ENCODE data around the gene ART3. TPM values are rescaled to one million over a fixed set of nuclear protein-coding genes. Genes with fewer than 3 reads are reported as not detected.

Gene ART3
- total RNA-seq, 1 experiment from 2014 or later: not detected

DNA sequence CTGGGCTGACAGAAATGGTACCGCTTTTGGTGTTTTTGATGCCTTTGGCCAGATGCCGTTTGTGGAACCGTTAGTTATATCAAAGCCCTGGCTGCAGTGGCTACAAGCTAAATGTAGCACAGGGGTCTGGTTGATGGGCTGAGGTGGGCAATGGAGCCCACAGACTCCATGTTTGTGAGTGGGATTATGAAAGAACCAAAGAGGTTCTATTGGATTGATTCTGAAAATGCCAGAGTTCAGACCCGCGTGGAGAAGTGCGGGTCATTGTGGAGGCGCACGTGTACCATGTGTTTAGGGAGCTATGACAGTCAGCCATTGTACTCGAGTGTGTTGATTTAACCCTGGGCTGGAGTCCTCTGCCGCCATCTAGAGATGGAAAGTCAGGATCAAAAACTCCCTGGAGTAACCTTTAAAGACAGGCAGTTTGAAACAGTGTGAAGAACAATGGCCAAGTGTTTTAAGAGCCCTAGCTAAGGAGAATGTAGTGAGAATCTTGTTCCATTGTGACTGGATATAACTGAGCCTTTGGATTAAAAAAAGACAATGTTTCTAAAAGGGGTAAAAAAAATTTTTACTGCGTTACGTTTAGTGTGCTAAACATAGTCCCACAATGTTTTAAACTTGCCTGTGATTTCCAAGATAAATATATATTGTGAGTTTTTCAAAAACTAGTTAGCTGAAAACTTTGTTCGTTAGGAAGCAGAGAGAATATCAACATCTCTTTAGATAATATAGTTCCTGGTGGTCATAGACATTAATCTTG is 12.7 kb downstream of the ART3 start:
- no TSS peak for BruUV-seq (replicated peaks)
- Mint-ChIP-seq H3K9me3 (ENCODE audit: unreplicated experiment) (no peaks in the 10 kb centered on the region), H3K4me1 (ENCODE audit: insufficient read depth, unreplicated experiment) (peaks cover 21% of the 10 kb centered on the region), H3K4me3 (ENCODE audit: unreplicated experiment) (no peak overlapping the region), H3K27ac (ENCODE audit: low read depth, unreplicated experiment) (peak overlapping the region; percentile 42), H3K36me3 (ENCODE audit: insufficient read depth, unreplicated experiment) (no peaks in the 10 kb centered on the region), H3K27me3 (ENCODE audit: insufficient read depth, unreplicated experiment) (no peaks in the 10 kb centered on the region)
- TF ChIP-seq, protein P1, sequence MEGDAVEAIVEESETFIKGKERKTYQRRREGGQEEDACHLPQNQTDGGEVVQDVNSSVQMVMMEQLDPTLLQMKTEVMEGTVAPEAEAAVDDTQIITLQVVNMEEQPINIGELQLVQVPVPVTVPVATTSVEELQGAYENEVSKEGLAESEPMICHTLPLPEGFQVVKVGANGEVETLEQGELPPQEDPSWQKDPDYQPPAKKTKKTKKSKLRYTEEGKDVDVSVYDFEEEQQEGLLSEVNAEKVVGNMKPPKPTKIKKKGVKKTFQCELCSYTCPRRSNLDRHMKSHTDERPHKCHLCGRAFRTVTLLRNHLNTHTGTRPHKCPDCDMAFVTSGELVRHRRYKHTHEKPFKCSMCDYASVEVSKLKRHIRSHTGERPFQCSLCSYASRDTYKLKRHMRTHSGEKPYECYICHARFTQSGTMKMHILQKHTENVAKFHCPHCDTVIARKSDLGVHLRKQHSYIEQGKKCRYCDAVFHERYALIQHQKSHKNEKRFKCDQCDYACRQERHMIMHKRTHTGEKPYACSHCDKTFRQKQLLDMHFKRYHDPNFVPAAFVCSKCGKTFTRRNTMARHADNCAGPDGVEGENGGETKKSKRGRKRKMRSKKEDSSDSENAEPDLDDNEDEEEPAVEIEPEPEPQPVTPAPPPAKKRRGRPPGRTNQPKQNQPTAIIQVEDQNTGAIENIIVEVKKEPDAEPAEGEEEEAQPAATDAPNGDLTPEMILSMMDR (IDR thresholded peaks at IDR 0.05; ENCODE audit: unreplicated experiment): peak; percentile 35
- DNase-seq (ENCODE audit: unreplicated experiment): peak; percentile 83
- ChIA-PET CTCF (interaction anchor here (0.6 to 8.1 kb wide), 28 partner anchors 8 to 239 kb away, joined by 3 to 128 read pairs (median 6); partner anchors contain the start of genes ART3, CXCL11 and SDAD1), POLR2A (interaction anchor here (0.6 to 8.2 kb wide), 10 partner anchors 12 to 199 kb away, joined by 3 to 60 read pairs (median 4); partner anchors contain the start of genes ART3 and NUP54)
- intact Hi-C loops (cut with micrococcal nuclease): loop anchor here (1.0 to 2.0 kb wide), 2 partner anchors 20 to 92 kb away; no protein-coding TSS in a partner anchor

DNA sequence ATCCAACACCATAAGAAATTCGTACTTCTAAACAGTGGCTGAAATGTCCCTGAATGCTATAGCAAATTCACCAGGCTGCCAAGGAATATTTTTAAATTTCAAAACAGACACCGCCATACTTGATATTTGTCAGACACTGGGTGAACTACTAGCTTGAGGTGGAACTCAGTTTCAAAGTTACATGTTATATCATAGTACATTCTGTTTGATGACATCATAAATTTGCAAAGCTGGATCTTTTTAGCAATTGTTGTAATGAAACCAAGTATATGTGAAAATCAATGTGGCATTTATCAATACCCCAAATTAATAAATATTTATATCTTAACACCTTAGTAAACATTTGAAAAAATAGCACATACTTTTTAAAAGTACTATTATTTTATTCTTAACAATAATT is 14.2 kb downstream of the ART3 start:
- no peaks in the 10 kb centered on the region for H3K36me3 Mint-ChIP-seq (ENCODE audit: insufficient read depth, unreplicated experiment)
- ChIA-PET CTCF (interaction anchor here (0.7 to 0.9 kb wide), 2 partner anchors 93 to 207 kb away, joined by 4 to 5 read pairs; no protein-coding TSS in a partner anchor), POLR2A (interaction anchor here (2.2 to 8.2 kb wide), 3 partner anchors 11 to 58 kb away, joined by 6 to 60 read pairs (median 7); partner anchors contain the start of gene NUP54)
- no peaks in the 10 kb centered on the region for H3K27me3 Mint-ChIP-seq (ENCODE audit: insufficient read depth, unreplicated experiment)
- H3K4me3 Mint-ChIP-seq (ENCODE audit: unreplicated experiment): no peak overlapping the region
- no TSS peak for BruUV-seq (replicated peaks)
- H3K4me1 Mint-ChIP-seq (ENCODE audit: insufficient read depth, unreplicated experiment): peaks cover 21% of the 10 kb centered on the region
- TF ChIP-seq, protein P1 (IDR thresholded peaks at IDR 0.05; ENCODE audit: unreplicated experiment): no peak
- no peaks in the 10 kb centered on the region for H3K9me3 Mint-ChIP-seq (ENCODE audit: unreplicated experiment)
- intact Hi-C loops (cut with micrococcal nuclease): no loop called here
- no peak overlapping the region for H3K27ac Mint-ChIP-seq (ENCODE audit: low read depth, unreplicated experiment)
- no peak for DNase-seq (ENCODE audit: unreplicated experiment)

GRCh38 chr4:76090241-76090691 is 15.8 kb downstream of the ART3 start:
- no TSS peak for BruUV-seq (replicated peaks)
- H3K36me3 Mint-ChIP-seq (ENCODE audit: insufficient read depth, unreplicated experiment): no peaks in the 10 kb centered on the region
- H3K4me1 Mint-ChIP-seq (ENCODE audit: insufficient read depth, unreplicated experiment): peaks cover 21% of the 10 kb centered on the region
- TF ChIP-seq, protein P1 (IDR thresholded peaks at IDR 0.05; ENCODE audit: unreplicated experiment): no peak
- peak; percentile 88 for DNase-seq (ENCODE audit: unreplicated experiment)
- H3K27ac Mint-ChIP-seq (ENCODE audit: low read depth, unreplicated experiment): peak overlapping the region; percentile 80
- no peaks in the 10 kb centered on the region for H3K27me3 Mint-ChIP-seq (ENCODE audit: insufficient read depth, unreplicated experiment)
- peak overlapping the region; percentile 17 for H3K4me3 Mint-ChIP-seq (ENCODE audit: unreplicated experiment)
- ChIA-PET CTCF (interaction anchor here (0.7 to 1.7 kb wide), 5 partner anchors 9 to 98 kb away, joined by 3 to 7 read pairs (median 4); no protein-coding TSS in a partner anchor), POLR2A (interaction anchor here (0.5 to 8.2 kb wide), 21 partner anchors 9 to 1728 kb away, joined by 3 to 60 read pairs (median 3); partner anchors contain the start of genes BTC, NAAA, NUP54 and SDAD1)
- no peaks in the 10 kb centered on the region for H3K9me3 Mint-ChIP-seq (ENCODE audit: unreplicated experiment)
- intact Hi-C loops (cut with micrococcal nuclease): no loop called here

GRCh38 chr4:76091052-76091451 is 16.5 kb downstream of the ART3 start:
- CTCF ChIA-PET: interaction anchor here (0.6 to 1.7 kb wide), 6 partner anchors 8 to 95 kb away, joined by 3 to 7 read pairs (median 4); no protein-coding TSS in a partner anchor
- intact Hi-C loops (cut with micrococcal nuclease): no loop called here

More at GRCh38 chr4:76091052-76091451, 16.5 kb downstream of the ART3 start:
- peaks cover 21% of the 10 kb centered on the region for H3K4me1 Mint-ChIP-seq (ENCODE audit: insufficient read depth, unreplicated experiment)
- no peak overlapping the region for H3K4me3 Mint-ChIP-seq (ENCODE audit: unreplicated experiment)
- H3K9me3 Mint-ChIP-seq (ENCODE audit: unreplicated experiment): no peaks in the 10 kb centered on the region
- no peaks in the 10 kb centered on the region for H3K36me3 Mint-ChIP-seq (ENCODE audit: insufficient read depth, unreplicated experiment)
- no TSS peak for BruUV-seq (replicated peaks)
- TF ChIP-seq, protein P1 (IDR thresholded peaks at IDR 0.05; ENCODE audit: unreplicated experiment): no peak
- peak; percentile 71 for DNase-seq (ENCODE audit: unreplicated experiment)
- POLR2A ChIA-PET: interaction anchor here (0.7 to 8.2 kb wide), 11 partner anchors 9 to 418 kb away, joined by 3 to 60 read pairs (median 6); partner anchors contain the start of genes G3BP2, NUP54, SDAD1 and STBD1
- H3K27ac Mint-ChIP-seq (ENCODE audit: low read depth, unreplicated experiment): peak overlapping the region; percentile 80
- no peaks in the 10 kb centered on the region for H3K27me3 Mint-ChIP-seq (ENCODE audit: insufficient read depth, unreplicated experiment)

Data from MCF 10A (cell line).